Embryonic facial prominence (tissue), 1 donor: ENCODE results near the gene SLC6A3.
"Not testable (repeated sequence)": the region's sequence is repeated elsewhere in the genome, so short reads cannot be mapped to it uniquely, and the experiment has no call there.

Experiments used
- DNase-seq: peaks from one replicate; pipeline ENCODE4 v3.0.0-alpha.2; 2016; ENCODE audit errors: extremely low spot score

Gene SLC6A3

GRCh38 chr5:1464096-1464446 is 18.8 kb upstream of the SLC6A3 start:
- no peak for DNase-seq

DNA sequence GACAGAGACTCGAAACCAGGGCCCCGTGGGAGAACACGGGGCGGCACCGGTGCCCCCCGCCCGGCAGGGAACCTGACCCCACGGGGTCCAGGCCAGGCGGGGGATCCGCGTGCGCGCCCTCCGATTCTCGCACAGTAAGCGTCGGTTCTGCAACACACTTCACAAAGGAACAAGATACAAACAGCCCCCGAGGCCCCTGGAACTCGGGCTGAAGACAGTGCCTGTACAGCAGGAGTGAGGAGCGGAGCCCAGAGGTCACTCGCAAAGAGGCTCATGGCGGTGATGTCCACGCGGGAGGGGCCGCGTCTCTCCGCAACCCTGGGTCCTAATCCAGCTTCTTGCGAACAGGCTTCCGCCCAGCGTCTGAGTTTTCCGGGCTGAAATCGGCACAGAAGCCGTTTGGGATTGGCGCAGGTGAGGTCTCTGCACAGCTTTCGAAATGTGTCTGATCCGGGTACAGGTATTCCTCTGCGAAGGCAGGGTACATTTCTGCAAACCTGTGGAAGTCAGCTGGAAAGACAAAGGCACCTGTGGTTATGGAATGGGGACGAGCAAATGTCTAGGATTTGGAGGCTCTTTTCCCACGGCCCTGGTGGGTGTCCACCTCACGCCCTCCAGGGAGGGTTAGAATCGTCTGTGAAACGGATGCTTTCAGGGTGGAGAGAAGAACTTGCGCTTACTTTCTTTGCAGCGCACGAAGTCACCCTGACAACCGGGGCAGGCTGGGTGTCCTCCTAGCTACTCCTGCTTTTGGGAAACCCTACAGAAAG is 18.3 kb upstream of the SLC6A3 start:
- no peak for DNase-seq

GRCh38 chr5:1462358-1462757 is 17.1 kb upstream of the SLC6A3 start:
- no peak for DNase-seq

DNA sequence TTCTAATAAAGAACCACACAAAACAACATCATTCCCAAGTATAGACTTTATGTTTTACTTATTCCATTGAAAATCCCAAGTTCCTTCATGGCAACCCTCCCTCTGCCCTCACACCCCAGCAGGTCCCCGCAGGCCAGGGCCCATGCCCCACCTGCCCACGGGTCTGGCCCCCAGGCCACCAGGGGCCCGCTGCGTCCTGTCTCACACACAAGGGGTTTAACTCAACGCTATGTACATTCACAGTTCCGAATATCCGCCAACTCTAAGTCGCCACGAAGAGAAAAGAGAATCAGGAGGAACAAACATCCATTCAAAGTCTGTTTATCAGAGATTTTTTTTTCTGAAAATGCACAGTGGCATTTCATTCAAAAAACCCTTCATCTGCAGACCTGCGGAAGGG is 16.2 kb upstream of the SLC6A3 start:
- no peak for DNase-seq

GRCh38 chr5:1460054-1460682 is 14.9 kb upstream of the SLC6A3 start:
- DNase-seq, result no peak

- DNase-seq, result not testable (repeated sequence)
These were observed 14.2 kb upstream of the SLC6A3 start for GRCh38 chr5:1459435-1459834.

DNA sequence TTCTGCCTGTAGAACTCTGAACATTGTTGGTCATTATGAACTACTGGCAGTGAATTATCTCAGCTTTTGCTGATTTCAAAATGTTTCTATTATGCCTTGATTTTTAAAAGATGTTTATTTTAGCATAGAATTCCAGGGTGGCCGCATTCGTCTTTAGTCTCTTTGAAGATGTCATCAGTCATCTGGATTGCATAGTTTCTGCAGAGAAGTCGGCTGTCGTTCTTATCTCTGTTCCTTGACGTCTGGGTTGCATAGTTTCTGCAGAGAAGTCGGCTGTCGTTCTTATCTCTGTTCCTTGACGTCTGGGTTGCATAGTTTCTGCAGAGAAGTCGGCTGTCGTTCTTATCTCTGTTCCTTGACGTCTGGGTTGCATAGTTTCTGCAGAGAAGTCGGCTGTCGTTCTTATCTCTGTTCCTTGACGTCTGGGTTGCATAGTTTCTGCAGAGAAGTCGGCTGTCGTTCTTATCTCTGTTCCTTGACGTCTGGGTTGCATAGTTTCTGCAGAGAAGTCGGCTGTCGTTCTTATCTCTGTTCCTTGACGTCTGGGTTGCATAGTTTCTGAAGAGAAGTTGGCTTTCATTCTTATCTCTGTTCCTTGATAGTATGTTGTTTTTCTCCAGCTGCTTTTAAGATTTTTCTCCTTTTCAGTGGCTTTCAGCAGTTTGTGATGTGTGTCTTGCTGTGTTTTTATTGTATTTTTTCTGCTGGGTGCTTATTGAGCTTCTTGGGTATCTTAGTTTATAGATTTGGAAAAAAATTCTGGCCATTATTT is 11.1 kb upstream of the SLC6A3 start:
- not testable (repeated sequence) for DNase-seq

DNA sequence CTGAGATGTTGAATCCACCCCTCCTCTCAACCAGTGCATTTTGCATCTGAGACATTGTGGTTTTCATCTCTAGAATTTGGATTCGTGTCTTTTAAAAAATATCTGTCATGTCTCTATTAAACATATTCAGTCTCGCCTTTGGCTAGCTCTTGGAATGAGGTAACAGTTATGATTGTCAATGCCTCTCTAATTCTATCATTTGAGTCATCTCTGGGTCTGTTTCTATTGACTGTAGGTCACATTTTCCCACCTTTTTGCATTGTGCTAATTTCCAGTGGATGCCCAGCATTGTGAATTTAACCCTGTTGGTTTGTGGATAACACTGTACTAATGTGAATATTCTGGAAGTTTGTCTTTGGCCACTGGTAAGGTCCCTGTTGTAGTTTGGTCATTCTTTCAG is 8.4 kb upstream of the SLC6A3 start:
- no peak for DNase-seq

DNA sequence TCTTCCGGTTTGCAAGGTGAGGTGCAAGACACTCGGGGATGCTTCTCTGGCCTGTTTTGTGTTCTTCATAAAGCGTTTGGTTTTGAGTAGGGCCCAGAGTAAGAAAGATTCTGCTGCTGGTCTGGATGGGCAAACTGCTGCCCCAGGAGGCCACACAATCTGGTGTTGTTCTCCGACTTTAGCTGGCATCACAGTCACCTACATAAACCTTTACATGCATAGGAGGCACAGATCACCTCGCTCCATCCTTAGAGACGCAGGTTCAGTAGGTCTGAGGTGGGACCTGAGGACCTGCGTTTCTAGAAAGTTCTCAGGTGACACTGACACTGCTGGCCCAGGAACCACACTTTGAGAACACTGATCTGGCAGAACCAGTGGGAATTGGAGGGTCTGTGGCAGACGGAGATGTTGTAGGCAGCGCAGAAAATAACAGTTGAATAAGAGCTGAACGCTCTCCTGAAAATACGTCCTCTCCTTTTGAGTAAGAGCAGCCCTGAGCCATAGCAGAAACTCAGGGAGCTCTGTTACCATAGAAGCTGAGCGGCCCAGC is 3.9 kb upstream of the SLC6A3 start:
- no peak for DNase-seq

- DNase-seq, result no peak
These were observed 3.3 kb upstream of the SLC6A3 start for GRCh38 chr5:1448511-1449011.

GRCh38 chr5:1447671-1448361 is 2.6 kb upstream of the SLC6A3 start:
- DNase-seq, result no peak

- no peak for DNase-seq
These were observed 1.5 kb upstream of the SLC6A3 start for GRCh38 chr5:1446602-1447343.

DNA sequence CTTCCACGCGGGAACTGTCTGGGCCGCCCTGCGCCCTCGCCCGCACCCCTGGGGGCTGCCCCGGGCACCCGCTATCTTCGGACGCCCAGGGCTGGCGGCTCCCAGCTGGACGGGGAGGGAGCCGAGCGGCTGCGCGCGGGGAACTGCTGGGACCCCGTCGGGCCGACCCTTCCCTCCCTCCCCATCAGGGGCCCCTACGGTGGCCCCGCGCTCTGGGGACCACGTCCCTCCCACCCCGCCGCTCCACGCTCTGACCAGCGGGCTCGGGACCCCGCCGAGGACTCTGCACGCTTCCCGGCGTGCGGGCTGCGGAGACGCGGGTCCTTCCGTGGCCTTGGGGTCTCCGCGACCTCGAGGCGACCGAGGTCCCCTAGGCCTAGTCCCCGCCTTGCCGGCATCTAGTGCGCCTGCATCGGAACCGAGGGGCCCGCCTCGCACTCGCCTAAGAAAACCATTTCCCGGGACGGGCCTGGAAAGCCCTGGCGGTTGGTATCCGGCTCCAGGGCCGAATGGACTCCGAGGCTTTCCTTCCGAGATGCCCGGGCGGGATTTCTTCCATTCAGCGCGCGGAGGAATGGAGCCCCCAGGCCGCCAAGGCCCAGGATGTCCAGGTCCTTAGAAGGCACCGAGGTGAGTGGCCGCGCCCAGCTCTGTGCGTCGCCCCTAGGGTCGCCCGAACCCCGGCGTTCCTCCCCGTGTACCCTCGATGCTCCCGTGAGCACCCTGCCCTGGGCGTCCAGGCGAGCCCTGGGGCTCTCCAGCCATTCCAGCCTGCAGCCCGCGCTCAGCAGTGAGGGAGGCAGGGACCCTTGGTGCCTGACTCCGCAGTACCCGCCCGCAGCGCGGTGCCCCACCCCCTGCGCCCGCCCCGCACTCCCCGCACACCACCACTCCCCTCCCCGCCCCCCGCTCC is 705 bp upstream of the SLC6A3 start:
- no peak for DNase-seq

DNA sequence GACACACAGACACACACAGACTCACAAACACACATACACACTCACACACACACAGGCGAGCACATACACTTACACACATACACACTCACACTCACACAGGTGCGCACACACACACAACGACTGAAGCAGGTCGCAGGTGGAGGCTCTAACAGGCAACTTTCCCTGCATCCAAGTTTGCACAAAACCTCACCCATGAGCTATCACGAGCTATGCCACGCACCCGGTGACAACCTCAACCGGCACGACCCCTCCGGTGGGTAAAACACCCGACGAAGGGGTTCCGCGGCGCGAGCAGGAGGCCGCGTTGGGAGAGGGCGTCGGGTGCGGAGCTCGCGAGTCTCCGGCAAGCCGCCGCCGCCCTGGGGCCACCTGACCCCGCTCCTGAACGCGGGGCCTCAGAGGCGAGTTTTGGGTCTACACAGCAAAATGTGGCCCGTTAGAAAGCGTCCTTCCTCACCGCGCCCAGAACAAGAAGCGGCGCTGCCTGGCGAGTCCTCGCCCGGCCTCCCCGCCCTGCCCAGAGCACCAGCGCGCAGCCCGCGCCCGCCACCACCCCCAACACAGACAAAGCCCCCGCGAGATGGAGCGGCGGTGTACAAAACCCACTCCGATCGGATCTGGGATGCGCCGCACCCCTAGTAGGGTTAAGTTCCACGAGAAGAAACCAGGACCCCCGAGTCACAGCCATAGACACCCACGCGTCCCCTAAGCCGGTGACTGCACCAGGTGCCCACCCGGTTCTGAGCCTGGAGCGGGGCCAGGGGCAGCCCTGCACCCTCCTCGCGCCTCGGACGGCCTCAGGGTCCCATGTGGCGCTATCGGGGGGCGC is 665 bp downstream of the SLC6A3 start:
- no peak for DNase-seq

DNA sequence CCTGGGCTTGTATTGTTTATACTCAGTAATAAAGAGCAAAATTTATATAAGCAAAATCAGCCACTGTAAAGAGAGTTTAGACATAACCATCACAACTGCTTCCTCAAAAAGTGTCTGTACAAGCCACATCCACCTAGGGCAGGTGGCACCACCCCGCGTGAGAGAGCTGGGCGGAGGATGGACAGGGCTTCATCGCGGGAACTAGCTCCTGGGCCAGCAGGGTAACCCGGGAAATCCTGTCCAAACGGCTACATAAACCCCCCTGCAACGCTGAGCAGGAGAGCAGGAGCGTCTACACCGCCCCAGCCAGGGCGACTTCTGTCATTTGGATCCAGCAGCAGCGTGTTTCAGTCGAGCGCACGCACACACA is 1.3 kb downstream of the SLC6A3 start:
- no peak for DNase-seq

GRCh38 chr5:1443171-1443570 is 2.1 kb downstream of the SLC6A3 start:
- no peak for DNase-seq

GRCh38 chr5:1442222-1443145 is 2.8 kb downstream of the SLC6A3 start:
- DNase-seq, result no peak
